ENCODE results near the gene PCP4.
"Not testable (repeated sequence)": the region's sequence is repeated elsewhere in the genome, so short reads cannot be mapped to it uniquely, and the experiment has no call there.

PCP4 gene

DNA sequence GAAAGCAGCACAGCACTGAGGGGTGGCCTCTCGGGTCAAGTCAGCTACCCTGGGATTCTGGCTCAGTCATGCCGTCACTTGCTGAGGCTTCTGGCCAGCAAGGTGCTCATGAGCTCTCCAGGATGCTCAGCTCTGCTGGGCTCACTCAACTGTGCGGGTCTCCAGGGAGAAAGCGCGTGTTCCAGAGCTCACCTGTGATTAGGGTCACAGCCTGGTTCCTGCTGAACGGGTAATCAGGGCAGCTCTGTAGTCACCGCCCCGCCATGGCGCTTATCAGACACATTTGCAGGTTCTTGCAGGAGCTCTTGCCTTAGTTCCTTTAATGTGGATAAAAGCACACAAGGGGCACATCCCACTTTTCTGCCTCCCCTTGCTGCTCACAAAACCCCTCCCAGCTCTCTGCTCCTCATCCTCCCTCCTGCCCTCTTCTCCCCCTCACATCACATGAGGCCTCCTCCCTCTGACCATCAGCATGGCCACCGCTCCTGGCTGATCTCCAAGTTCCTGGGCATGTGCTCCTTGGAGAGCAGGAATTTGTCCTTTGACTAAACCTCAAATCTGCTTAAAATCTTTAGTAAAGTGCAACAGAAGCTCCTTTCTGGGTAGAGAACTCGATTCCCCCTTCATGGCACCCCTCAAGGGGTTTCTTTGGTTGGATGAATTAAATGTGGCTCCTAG, 2.0 kb downstream of the PCP4 start:
- no peak for DNase-seq

DNA sequence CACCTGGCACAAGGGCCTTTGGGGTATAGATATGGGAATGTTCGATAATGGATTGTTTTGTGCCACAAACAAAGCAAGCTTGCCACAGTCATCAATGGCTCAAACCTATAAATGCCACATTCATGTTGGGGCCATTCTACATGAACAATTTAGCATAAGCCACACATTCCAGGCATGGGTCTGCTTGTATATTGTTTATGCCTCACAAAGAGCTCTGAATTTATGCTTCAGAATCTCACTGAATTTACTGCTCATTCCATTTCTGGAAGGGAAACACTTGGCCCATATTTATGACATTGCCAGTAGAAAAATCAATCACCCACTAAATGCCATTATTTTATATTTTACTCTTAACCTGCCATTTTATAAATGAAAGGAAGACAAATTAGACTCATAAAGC, 6.4 kb downstream of the PCP4 start:
- no peak for DNase-seq

GRCh38 chr21:39874206-39874605, 7.0 kb downstream of the PCP4 start:
- no peak for DNase-seq

- no peak for DNase-seq
Measured at GRCh38 chr21:39874759-39875158, 7.5 kb downstream of the PCP4 start.

- DNase-seq, result no peak
Measured at GRCh38 chr21:39881661-39882060, 14.4 kb downstream of the PCP4 start.

DNA sequence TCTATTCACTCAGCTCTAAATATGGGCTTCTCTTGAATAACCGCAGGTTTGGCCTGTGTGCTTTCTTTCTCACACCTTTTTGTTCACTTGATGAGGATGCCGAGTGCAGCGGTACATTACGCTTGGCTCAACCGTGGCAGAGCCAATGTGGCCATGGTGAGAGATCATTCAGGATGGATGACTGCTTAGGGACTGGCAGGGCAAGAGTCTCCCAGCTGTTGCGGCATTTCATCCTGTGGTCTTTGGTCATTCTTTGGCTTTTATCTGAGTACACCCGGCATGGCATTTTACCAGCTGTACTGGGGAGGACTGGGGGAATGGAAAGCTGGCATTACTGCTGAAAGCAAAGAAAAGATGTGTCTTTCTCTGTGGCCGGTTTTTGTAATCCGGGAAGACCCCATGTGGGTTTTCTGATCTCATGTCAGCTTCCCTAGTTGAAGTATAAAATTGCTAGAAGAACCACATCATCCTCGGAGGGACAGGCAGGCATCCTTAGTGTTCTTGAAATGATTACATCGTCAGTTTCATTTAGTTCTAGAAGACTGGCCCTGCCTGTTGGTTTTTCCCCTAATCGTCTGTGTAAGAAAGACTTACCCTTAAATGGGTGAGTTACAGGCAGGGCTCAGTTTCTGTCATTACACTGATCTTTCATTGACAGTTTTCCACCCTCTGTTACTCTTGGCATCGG, 15.1 kb downstream of the PCP4 start:
- DNase-seq, result no peak

DNA sequence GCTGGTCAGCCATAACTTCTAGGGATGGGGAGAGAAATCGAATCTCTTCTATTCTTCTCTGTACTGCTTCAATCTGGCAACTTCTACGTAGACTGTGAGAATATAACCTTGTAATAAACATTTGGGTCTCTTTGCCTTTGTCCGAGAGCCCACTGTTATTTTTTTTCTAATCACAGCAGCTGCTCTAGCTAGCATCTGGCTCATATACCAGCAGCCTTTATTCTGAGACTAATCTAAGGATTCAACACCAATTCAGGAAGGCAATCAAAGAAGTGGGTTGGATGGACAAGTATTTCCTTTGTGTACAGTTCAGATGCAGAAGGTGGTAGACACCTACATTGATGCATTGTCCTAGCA, 15.6 kb downstream of the PCP4 start:
- DNase-seq, result no peak

GRCh38 chr21:39885119-39885848, 18.0 kb downstream of the PCP4 start:
- DNase-seq, result peak; percentile 83

DNA sequence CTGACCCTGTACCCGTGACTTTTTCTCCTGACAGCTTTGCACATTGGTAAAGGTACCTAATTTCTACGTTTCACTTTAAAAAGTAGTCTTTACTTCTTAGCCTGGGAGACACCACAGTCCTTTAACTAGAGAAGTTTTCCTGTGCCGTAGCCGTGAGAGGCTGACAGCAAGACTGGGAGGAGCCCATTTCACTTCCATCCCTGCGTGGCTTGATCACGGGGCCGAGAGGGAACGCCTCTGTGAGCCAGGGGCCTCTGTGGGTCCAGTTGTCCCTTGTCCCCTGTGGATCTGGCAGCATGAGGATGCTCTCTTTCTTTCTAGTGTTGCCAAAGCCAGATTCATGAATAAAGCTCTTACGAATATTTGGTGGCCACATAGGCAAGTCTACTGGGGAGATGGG, 21.6 kb downstream of the PCP4 start:
- no peak for DNase-seq

GRCh38 chr21:39891111-39891510, 23.9 kb downstream of the PCP4 start:
- no peak for DNase-seq

DNA sequence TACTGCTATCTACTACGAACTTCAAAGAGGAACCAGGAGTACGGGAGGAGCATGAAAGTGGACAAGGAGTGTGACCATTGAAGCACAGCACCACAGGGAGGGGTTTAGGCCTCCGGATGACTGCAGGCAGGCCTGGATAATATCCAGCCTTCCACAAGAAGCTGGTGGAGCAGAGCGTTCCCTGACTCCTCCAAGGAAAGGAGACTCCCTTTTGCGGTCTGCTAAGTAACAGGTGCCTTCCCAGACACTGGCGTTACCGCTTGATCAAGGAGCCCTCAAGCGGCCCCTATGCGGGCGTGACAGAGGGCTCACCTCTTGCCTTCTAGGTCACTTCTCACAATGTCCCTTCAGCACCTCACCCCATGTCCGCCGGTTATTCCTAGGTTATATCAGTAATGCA, 24.6 kb downstream of the PCP4 start:
- DNase-seq, result not testable (repeated sequence)

GRCh38 chr21:39900491-39900890, 33.3 kb downstream of the PCP4 start:
- no peak for DNase-seq

DNA sequence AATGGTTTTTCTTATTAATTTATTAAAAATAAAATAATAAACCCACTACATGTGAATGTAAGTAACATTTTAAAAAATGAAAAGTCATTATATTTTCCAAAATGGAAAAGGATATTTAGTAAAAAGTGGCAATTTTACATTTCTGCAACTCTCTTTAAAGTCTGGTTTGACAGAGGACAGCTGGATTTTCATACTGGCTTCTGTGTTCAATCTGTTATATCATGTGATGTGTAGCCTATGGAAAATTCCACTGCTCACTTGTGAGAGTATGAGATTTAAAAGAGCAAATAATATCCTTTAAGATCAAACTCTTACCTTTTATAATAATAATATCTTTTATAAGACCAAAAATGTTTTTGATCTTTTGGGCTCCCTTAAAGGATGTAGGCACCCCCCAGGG, 33.7 kb downstream of the PCP4 start:
- DNase-seq, result no peak

DNA sequence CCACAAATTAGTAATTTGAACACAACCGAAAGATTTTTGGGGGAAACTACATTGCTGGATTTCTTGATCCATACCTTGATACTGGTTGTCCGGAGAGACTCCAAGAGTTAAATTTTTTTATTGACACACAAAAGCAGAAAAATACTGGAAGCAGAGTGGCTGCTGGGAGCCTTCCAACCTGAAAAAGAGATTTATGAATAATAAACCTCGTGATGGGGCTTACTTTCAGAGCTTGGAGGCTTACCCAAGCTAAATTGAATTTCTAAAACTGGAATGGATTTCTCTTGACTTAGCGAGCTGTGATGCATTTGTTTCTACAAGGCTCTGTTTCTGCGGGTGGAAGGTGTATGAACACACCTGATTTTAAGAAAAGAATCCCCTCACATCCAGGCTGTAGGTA, 35.7 kb downstream of the PCP4 start:
- no peak for DNase-seq

DNA sequence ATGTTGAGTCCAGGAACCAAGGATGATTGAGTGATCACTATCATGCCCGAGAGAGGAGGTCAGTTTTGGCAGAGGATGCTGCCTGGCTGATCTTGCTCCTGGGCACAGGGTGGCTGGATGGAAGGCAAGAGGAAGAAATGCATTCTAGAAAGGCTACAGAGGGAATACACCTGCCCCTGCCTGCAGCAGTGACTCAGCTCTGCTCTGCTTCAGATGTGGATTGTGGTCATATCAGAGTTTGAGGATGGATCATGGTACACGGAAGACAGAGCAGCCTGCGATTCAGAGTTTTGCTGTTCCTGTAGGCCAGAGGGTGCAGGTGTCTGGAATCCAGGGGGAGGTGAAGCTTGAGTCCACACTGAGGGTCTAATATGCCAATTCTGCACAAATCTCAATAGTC, 37.2 kb downstream of the PCP4 start:
- DNase-seq, result no peak

DNA sequence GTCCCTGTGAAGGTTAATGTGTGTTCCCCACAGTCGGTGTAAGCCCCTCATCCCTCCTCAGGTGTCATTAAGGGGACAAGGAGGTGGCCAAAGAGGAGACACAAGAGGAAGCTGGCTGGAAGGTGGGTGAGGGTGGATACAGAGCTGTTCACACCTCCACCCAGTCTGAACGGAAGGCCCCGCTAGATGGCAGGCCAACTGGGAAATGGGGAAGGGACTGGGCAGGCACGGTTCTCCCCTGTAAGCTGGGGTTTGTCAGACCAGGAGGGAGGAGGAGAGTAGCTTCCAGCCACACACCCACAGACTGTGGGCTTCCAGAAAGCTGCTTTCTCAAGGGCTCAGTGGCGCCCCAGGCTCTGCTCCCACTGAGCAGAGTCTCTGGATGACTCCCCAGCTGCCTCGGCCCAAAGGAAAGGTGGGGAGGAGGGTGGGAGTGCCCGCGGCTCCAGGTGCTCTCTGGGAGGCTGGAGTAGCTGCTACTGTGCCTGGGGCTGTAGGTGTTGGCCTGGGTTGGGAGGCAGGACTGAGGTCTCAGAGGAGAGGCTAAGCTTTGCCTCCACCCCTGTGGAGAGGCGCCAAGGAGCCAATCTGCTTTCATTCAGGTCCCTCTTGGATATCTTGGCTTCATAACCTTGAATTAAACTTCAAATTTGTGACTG, 41.2 kb downstream of the PCP4 start:
- no peak for DNase-seq

GRCh38 chr21:39911286-39912199, 44.3 kb downstream of the PCP4 start:
- no peak for DNase-seq

- DNase-seq, result no peak
Measured at GRCh38 chr21:39913706-39914305, 46.6 kb downstream of the PCP4 start.

DNA sequence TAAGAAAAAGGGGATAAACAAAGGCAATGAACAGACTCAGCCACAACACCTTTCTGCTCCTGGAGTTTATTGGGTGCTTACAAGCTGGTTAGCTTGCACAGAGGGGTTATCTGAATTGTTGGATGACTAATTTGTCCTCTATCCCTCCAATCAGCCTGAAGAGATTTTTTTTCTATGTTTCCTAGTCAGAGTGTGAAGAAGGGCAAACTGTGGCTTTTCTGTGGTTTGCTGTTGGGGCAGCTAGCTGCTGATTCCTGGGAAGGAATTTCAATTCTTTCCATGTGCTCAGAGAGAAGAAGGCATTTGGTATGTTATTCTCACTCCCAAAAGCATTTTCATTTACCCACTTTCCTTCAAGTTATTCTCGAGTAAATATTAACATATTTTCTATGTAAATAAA, 48.6 kb downstream of the PCP4 start:
- no peak for DNase-seq

DNA sequence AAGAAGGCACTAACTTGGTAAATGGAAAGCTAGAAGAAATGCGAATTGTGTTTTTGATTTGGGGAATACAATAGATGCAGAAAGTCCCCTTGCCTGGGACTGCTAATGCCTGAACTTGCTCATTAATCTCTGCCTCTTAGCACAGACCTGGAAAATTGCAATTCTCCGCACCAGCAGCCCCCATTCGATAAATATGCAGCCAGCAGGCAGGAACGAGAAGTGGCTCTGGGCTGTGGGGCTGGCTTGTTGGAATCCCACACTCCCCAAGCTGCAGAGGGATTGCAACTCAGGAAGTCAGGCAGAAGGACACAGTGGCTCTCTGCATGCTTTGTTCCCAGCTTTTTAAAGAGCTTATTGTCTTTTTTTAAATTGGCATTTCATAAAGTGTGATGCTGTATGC, 51.3 kb downstream of the PCP4 start:
- no peak for DNase-seq

DNA sequence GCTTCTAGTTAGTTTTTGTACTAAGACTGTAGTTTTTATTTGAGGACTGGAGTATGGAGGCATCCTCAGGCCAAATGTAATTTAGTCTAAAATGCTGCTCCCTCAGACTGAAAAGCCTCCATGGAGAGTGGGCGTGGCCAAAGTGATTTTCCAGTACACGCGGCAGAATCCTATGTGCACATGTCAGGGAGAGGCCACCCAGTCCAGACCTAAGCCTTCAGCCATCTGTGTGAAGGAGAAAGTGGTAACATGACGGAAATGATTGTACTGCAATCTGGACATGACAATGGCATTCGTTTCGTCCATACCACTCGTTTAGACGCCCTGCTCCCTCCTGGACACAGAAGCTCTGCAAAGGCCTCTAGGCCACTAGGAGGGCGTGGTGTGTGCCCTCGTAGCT, 56.2 kb downstream of the PCP4 start:
- DNase-seq, result no peak

- DNase-seq, result no peak
Measured at GRCh38 chr21:39924577-39925308, 57.5 kb downstream of the PCP4 start.
